Activated T-helper 17 cell treated with anti-CD3 and anti-CD28 coated beads, Interleukin-2, amount 50 U/mL, for 72 hours (primary cell): ENCODE measurements around the gene GOLGA8A. TPM values are rescaled to one million over a fixed set of nuclear protein-coding genes. Genes with fewer than 3 reads are reported as not detected.
"Not testable (repeated sequence)": the region's sequence is repeated elsewhere in the genome, so short reads cannot be mapped to it uniquely, and the experiment has no call there.

ENCODE experiments used
- ATAC-seq: fragments of 150-1000 bp; cut with Tn5 transposase; replicated peaks from 2 replicates; pipeline ENCODE4 v1.10.0; 2021; ENCODE audit warnings: mild to moderate bottlenecking, moderate library complexity
- H3K27ac Mint-ChIP-seq: one replicate; pipeline ENCODE4 v1.8.0; 2022; ENCODE audit warnings: mixed read lengths
- H3K27me3 Mint-ChIP-seq: one replicate; pipeline ENCODE4 v1.8.0; 2022; ENCODE audit warnings: mixed read lengths
- H3K36me3 Mint-ChIP-seq: one replicate; pipeline ENCODE4 v1.8.0; 2022; ENCODE audit warnings: low read depth, mild to moderate bottlenecking, mixed read lengths
- H3K4me1 Mint-ChIP-seq: one replicate; pipeline ENCODE4 v1.8.0; 2022; ENCODE audit warnings: mixed read lengths
- H3K4me3 Mint-ChIP-seq: one replicate; pipeline ENCODE4 v1.8.0; 2022; ENCODE audit warnings: mild to moderate bottlenecking, mixed read lengths
- H3K9me3 Mint-ChIP-seq: one replicate; pipeline ENCODE4 v1.8.0; 2022; ENCODE audit warnings: mixed read lengths
- total RNA-seq, 2 donors: library from RNA; stranded (reverse); gene quantifications; one replicate each; pipeline ENCODE4 v1.2.3, GENCODE V29; 2022

The GOLGA8A gene
- total RNA-seq, 2 donors from 2014 or later: 169 to 560 TPM

DNA sequence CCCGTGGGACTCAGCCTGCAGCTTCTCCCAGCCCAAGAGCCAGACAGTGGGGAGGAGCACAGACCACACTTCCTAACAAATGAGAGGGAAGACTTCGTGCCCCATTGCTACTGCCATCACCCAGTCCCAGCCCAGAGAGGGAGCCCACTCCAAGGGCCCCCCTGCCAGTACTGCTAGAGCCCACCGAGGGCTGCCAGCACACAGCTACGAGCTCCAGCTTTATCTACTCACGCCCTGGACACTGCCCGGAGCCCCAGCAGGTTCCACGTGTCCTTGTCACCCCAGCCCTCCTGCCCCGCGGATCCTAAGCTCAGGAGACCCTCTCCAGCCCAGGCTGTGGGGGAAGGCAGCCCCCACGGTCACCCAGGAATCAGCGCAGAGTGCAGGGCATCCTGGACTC, 1.9 kb downstream of the GOLGA8A start:
- no peak for ATAC-seq
- H3K9me3 Mint-ChIP-seq: no peaks in the 10 kb centered on the region

DNA sequence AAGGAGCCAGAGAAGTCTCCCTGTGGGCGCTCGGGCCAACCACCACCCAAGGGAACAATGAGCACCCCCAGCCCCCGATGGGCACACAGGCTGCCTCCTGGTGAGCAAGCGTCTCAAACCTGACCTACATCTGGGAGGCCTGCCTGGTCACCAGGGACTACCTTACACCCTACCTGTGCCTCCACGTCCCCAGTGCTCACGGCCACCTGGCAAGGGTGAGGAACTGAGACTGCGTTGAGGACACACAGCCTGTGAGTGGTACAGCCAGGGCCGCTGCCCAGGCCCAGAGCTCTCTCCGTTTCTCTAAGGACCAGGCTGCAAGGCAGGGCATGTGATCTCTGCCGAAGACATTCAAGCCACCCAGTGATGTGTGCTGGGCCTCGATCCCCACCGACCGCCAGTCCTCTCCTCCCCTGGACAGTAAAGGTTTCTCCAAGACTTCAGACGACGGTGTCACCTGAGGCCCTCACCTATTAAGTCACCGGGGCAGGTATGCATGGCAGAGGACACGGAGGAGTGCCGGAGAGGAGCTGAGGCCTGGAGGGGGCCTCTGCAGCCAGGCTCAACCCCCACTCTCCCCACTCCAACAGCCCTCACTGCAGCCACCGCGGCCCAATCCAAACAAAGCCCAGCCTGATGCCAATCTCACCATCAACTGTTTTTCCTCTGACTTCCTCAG, 2.8 kb downstream of the GOLGA8A start:
- Mint-ChIP-seq H3K4me1 (peaks cover 18% of the 10 kb centered on the region), H3K36me3 (peaks cover 74% of the 10 kb centered on the region), H3K4me3 (peak overlapping the region; percentile 87), H3K9me3 (no peaks in the 10 kb centered on the region), H3K27ac (peak overlapping the region; percentile 79), H3K27me3 (no peaks in the 10 kb centered on the region)
- ATAC-seq: no peak

More for the DNA sequence above, 1.9 kb downstream of the GOLGA8A start:
- Mint-ChIP-seq H3K27me3 (no peaks in the 10 kb centered on the region), H3K27ac (peak overlapping the region; percentile 79), H3K36me3 (peaks cover 65% of the 10 kb centered on the region), H3K4me3 (peak overlapping the region; percentile 87), H3K4me1 (peaks cover 18% of the 10 kb centered on the region)

DNA sequence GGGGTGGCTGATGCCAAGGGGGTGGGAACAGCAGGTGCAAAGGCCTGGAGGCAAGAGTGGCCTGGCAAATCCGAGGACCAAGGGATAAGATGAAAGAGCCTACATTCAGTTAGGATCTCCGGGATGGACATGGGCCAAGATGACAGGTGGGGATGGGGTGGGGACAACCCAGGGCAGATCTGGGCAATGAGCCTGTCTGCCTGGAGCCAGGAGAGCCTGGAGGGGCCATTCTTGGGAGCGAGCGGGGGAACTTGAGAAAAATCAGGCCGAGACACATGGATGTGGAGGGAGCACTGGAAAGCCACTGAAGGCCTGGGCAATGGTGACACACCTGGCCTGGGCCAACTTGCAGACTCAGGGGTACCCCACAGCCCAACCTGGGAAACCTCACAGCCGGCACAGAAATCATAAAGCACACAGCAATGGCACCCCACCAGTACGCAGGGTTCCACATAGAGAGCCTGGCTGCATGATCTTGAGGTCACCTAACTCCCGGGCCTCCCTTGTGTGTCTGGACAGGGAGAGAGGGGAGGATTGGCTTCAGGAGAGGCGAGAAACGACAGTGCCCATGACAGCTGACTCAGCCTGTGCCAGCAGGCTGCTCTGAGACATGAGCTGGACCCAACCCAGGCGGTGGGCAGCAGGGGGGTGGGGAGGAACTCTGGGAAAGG, 3.5 kb downstream of the GOLGA8A start:
- H3K9me3 Mint-ChIP-seq, H3K4me3 Mint-ChIP-seq, ATAC-seq, H3K27me3 Mint-ChIP-seq: not testable (repeated sequence)
- H3K4me1 Mint-ChIP-seq: peaks cover 18% of the 10 kb centered on the region
- peaks cover 81% of the 10 kb centered on the region for H3K36me3 Mint-ChIP-seq
- peak overlapping the region; percentile 38 for H3K27ac Mint-ChIP-seq

DNA sequence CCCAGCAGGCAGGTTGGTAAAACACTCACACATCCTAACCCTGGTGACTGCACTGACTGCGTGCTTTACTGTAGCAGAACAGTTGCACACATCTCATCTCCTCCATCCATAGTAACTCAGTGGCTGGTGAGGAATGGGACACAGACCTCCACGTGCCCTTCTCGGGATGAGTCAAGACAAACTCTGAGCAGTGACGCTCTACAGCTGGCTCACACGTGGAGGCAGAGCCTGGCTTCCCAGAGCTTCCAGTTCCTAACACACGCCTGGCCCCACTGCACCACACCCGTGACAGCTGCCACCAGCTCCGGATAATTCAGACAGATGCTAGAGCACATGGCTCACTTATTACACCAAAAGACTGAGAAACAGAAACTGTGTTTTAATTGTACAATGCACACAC, 7.0 kb downstream of the GOLGA8A start:
- not testable (repeated sequence) for H3K9me3 Mint-ChIP-seq, H3K27me3 Mint-ChIP-seq, H3K27ac Mint-ChIP-seq, ATAC-seq, H3K4me3 Mint-ChIP-seq
- Mint-ChIP-seq H3K4me1 (peaks cover 12% of the 10 kb centered on the region), H3K36me3 (peaks cover 99% of the 10 kb centered on the region)

DNA sequence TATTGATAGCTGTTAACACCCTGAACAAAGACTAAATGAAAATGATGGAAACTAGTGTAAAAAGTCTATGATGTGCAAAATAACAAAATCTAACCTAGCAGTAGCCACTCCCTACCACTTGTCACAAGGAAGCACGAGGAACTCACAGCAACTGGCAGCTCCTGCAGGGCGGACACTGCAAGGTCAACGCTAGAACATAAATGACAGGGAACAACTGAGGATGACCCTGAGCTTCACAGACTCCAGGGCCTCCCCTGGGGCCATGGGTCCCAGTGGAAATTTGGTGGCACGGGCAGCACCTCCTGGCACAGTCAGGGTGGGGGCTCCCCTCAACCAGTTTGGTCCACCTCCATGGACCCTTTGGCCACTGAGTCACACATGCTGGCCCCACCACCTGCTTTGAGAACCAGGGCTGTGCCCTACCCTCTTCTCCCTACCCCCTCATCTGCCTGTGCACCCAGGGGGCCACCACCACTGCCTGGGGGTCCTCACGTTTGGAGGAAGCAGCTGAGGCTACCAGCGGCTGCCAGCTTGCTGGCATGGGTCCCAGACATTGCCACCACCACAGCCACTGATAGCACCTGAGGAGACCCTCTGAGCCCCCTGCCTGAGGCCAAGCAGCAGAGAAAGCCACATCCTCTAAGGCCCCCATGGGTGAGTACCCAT, 14.1 kb downstream of the GOLGA8A start:
- H3K36me3 Mint-ChIP-seq: peaks cover 59% of the 10 kb centered on the region
- not testable (repeated sequence) for ATAC-seq, H3K9me3 Mint-ChIP-seq, H3K27ac Mint-ChIP-seq, H3K4me1 Mint-ChIP-seq, H3K4me3 Mint-ChIP-seq, H3K27me3 Mint-ChIP-seq

DNA sequence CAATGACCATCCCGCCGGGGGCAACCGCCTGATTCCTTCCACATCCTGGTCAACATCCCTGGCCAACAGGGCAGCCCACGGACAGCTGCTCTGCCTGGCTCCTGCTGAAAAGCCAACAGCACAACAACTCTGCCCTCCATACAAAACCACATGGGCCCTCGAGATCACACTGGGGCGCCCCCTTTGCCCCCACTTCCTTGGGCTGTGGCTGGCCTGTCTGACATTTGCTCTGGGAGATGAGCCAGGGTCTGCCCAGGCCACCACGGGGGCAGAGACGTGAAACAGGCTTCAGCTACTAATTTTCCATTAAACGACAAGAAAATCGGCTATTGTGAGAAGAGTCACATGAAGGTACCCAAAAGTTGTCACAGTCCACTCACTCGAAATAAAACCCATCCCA, 16.7 kb downstream of the GOLGA8A start:
- ATAC-seq, H3K27ac Mint-ChIP-seq, H3K9me3 Mint-ChIP-seq, H3K27me3 Mint-ChIP-seq, H3K4me3 Mint-ChIP-seq, H3K4me1 Mint-ChIP-seq: not testable (repeated sequence)
- H3K36me3 Mint-ChIP-seq: peaks cover 39% of the 10 kb centered on the region

DNA sequence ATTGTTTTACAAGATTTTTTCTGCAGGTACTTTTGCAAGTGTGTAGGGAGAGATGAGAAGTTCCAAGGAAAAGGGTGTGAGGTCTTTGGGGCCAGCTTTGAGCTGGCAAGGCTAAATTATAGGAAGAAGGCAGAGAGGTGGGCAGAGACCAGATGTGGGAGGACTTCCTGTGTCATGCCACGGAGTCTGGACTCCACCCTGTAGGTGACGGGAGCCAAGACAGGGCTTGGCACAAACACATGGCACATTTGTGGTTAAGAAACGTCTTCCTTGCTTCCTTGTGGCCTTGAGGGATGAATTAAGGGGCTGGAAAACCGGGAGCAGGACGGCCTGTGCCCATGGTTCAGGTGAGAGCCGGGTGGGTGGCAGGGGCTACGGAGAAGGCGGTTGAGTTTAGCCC, 19.2 kb downstream of the GOLGA8A start:
- not testable (repeated sequence) for H3K9me3 Mint-ChIP-seq, H3K27me3 Mint-ChIP-seq, H3K4me1 Mint-ChIP-seq, ATAC-seq, H3K4me3 Mint-ChIP-seq, H3K27ac Mint-ChIP-seq
- peaks cover 19% of the 10 kb centered on the region for H3K36me3 Mint-ChIP-seq

DNA sequence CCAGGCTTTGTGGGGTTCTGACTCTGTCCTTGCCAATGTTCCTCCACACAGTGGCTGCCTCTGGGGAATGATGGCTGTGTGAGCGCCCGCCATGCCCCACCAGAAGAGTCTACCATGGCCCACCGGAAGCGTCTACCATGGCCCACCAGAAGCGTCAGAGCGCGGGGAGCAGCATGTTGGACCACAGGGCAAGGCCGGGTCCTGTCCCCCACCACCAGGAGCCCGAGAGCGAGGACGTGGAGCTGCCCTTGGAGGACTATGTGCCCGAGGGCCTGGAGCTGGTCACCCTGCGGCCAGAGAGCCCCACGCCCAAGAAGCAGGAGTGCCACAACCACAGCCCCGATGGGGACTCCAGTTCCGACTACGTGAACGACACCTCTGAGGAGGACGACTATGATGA, 28.1 kb downstream of the GOLGA8A start:
- H3K27me3 Mint-ChIP-seq, H3K4me3 Mint-ChIP-seq, H3K4me1 Mint-ChIP-seq, H3K27ac Mint-ChIP-seq, H3K9me3 Mint-ChIP-seq, H3K36me3 Mint-ChIP-seq, ATAC-seq: not testable (repeated sequence)

DNA sequence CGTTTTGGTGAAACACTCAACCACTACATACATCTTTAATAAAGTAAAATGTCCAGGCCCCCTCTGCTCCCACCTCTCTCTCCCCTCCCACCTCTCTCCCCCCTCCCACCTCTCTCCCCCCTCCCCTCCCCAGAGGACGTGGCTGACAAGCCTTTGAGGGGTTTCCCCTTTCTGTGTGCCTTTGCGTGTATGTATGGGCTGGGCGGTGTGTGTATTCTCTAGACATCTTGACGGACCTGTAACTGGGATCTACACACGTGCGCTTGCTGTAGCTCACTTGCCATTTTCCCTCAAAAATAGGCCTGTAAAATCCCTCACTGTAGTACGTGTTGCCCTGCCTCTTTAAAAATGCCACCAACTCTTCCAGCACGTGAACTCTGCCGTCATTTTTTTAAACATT, 28.6 kb downstream of the GOLGA8A start:
- not testable (repeated sequence) for H3K27me3 Mint-ChIP-seq, H3K4me1 Mint-ChIP-seq, ATAC-seq, H3K27ac Mint-ChIP-seq, H3K9me3 Mint-ChIP-seq, H3K4me3 Mint-ChIP-seq, H3K36me3 Mint-ChIP-seq

DNA sequence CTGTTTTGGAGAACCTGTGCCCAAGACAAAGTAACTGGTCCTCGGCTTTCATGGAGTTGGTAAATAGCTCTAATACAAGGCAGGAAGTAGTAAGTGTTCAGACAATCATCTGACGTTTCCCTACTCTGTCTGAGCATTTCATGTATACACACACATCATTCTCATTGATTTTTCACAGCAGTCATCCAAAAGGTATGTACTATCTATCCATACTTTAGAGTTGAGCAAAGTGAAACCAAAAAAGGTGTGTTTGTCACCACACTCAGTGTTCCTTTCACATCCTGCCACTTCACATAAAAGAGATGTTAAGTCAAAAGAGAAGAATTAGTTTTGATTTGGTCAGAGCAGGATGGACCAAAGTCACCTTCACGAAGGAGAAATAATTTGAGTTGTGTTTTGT, 33.7 kb downstream of the GOLGA8A start:
- not testable (repeated sequence) for H3K36me3 Mint-ChIP-seq, H3K27ac Mint-ChIP-seq, H3K4me3 Mint-ChIP-seq, H3K27me3 Mint-ChIP-seq, H3K4me1 Mint-ChIP-seq, H3K9me3 Mint-ChIP-seq
- peak; percentile 87 for ATAC-seq

DNA sequence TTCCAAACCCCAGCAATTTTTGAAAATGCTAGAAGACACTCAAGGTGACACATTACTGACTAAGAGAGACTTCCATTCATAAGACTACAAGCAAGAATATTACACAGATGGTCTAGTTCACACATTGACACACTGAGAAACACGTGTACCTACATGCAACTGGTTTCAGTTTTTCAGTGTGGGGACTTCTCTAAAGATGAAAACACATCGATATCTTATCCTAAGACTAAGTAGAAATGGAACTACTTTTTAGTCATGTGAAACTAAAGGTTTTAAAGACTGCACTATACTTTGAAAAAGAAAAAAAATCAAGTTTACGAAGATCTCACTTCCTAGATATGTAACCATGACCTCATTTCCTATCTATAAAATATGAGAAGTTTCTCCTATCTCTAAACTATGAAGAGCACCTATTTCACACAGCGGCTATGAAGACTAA, 34.4 kb downstream of the GOLGA8A start:
- H3K27me3 Mint-ChIP-seq, H3K9me3 Mint-ChIP-seq, H3K27ac Mint-ChIP-seq, H3K36me3 Mint-ChIP-seq, H3K4me1 Mint-ChIP-seq, H3K4me3 Mint-ChIP-seq: not testable (repeated sequence)
- peak; percentile 79 for ATAC-seq

DNA sequence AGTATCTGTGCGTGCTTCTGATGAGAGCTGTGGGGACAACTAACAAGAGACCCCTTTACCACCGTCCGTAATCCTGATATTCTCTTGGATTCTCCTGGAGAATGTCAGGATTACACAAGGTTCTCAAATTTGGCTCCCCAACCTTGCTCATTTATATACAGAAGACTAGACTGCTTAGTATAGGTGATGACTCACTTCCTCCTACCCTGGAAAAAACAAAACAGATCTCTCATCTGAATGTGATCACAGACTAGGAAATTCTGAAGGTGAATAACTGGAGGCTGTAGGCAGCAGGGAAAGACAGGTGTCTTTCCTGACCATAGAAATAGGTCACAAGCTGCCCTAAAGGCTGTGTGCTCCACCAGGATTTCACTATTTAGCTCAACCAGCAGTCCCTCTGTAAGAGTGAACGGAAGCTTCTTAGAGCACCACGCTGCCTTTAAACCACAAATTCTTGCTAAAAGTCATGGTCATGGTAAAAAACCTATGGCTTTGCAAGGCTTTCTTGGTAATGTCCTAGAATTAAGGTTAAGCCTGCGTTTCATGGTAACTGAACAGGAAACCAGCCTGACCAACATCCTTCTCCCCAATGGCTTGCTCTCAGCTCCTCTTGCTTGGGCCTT, 39.9 kb downstream of the GOLGA8A start:
- not testable (repeated sequence) for H3K4me1 Mint-ChIP-seq, H3K9me3 Mint-ChIP-seq, H3K27ac Mint-ChIP-seq, H3K4me3 Mint-ChIP-seq, H3K36me3 Mint-ChIP-seq, H3K27me3 Mint-ChIP-seq
- ATAC-seq: peak; percentile 96

DNA sequence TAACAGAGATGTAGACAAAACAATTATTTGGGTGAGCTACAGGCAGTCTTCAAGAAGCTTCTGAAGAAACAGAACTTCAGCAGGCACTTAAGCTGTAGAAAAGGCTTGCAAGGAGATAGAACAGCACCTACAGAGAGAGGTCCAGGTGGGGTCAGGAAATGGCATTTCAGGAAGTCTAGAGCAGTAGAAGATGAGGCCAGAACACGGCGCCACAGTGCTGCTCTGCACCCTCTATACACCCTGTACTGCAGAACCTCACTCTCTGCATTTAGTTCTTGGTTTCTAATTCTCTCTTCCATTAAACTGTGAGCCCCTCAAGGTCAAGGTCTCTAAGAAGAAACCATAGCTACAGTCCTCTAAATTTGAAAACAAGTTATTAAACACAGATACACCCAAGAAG, 44.6 kb downstream of the GOLGA8A start:
- H3K4me1 Mint-ChIP-seq, H3K27me3 Mint-ChIP-seq, H3K36me3 Mint-ChIP-seq, H3K9me3 Mint-ChIP-seq, H3K27ac Mint-ChIP-seq, ATAC-seq, H3K4me3 Mint-ChIP-seq: not testable (repeated sequence)

DNA sequence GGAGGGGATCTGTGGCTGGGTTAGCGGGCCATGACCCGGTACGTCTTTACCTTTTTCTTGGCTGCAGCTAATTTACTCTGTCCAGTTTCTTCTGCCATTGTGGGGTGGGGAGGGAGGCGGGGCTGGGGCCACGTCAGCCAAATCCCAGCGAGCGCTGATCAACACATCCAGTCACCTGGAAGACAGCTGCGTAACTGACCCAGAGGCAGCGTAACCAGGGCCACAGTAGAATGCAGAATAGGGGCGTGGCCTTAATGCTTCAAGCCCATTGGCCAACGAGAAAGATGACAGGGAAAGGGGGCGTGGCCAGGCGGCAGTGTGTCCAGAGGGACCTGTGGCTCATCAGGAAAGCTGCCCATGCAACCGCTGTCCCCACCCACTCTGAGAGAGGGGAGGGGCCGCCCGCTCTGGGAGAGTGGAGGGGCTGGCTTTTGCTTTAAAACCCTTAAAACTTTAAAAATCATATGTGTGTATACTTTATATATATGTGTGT, 48.0 kb downstream of the GOLGA8A start:
- ATAC-seq, H3K4me1 Mint-ChIP-seq, H3K36me3 Mint-ChIP-seq, H3K27ac Mint-ChIP-seq, H3K27me3 Mint-ChIP-seq, H3K4me3 Mint-ChIP-seq, H3K9me3 Mint-ChIP-seq: not testable (repeated sequence)
